Measurements from ENCODE around the gene FAM149B1.

FAM149B1 gene

GRCh38 chr10:73293461-73293860, 125.5 kb downstream of the FAM149B1 start:
- no peak for DNase-seq

Measured in NCI-H69 (cell line).